ENCODE results near the gene FAM163A.
"Not testable (repeated sequence)": the region's sequence is repeated elsewhere in the genome, so short reads cannot be mapped to it uniquely, and the experiment has no call there.

The FAM163A gene

GRCh38 chr1:179836686-179837445, 93.8 kb downstream of the FAM163A start:
- not testable (repeated sequence) for DNase-seq (ENCODE audit: low read depth in 3 of 3, low spot score in 1 of 3)

- no peak for DNase-seq (ENCODE audit: low read depth in 3 of 3, low spot score in 1 of 3)
Observed at GRCh38 chr1:179840107-179840506, 97.0 kb downstream of the FAM163A start.

GRCh38 chr1:179848233-179848632, 105.1 kb downstream of the FAM163A start:
- no peak for DNase-seq (ENCODE audit: low read depth in 3 of 3, low spot score in 1 of 3)

- DNase-seq (ENCODE audit: low read depth in 3 of 3, low spot score in 1 of 3) = no peak
Observed at GRCh38 chr1:179853102-179853501, 110.0 kb downstream of the FAM163A start.

GRCh38 chr1:179855831-179856230, 112.7 kb downstream of the FAM163A start:
- not testable (repeated sequence) for DNase-seq (ENCODE audit: low read depth in 3 of 3, low spot score in 1 of 3)

DNA sequence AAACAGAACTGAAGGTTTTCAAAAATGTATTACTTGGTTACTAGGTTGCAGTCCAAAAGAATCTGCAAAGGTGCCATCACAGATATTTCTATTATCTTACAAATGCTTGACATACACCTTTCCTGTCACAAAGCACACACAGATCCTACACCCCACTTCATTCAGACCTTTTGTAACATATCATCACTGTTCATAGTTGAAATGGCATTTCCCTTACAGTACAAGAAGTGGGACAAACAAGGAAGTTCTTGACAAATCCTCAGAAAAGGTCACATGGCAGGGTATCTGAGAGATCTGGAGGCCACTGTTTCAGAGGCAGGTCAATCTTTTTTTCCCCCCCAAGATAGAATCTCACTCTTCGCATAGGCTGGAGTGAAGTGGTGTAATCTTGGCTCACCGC, 113.2 kb downstream of the FAM163A start:
- no peak for DNase-seq (ENCODE audit: low read depth in 3 of 3, low spot score in 1 of 3)

DNA sequence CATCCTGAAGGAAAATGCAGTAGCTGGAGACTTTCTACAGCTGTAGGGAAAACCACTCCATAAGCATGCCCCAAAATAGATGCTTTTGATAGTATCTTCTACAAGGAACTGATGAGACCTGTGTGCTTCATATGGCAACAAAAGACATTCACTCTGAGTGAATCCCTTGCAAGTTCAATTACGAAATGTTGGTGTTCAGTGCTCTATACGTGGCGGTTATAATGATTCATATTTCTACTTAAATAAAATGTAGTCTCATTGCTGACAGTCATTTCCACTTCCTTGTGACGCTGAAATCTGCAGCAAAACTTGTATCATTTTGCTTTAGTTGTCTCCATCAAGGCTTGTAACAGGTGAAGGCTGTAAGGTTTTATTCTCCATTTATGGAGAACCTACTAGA, 113.9 kb downstream of the FAM163A start:
- DNase-seq (ENCODE audit: low read depth in 3 of 3, low spot score in 1 of 3) = no peak

GRCh38 chr1:179860652-179861051, 117.6 kb downstream of the FAM163A start:
- no peak for DNase-seq (ENCODE audit: low read depth in 3 of 3, low spot score in 1 of 3)

GRCh38 chr1:179865377-179865776, 122.3 kb downstream of the FAM163A start:
- no peak for DNase-seq (ENCODE audit: low read depth in 3 of 3, low spot score in 1 of 3)

All from stimulated activated CD4-positive, alpha-beta T cell treated with anti-CD3 and anti-CD28 coated beads, TNF-alpha, amount 100 ng/mL, for 1 hour (primary cell).